H9 (cell line): ENCODE data around the gene SLC24A4. TPM values are rescaled to one million over a fixed set of nuclear protein-coding genes. Genes with fewer than 3 reads are reported as not detected.

Experiments used
- DNase-seq: peaks from one replicate; pipeline ENCODE4 v3.0.0-alpha.2; 2017
- H2AFZ ChIP-seq: one replicate; pipeline ENCODE4 v1.6.1; 2013; ENCODE audit warnings: mild to moderate bottlenecking, low read length, control low read depth, moderate library complexity
- H2AK5ac ChIP-seq: 2 replicates; pipeline ENCODE4 v1.6.1; 2013; ENCODE audit warnings: low read length, control low read depth, mixed read lengths; ENCODE audit not compliant: insufficient read length
- H2BK120ac ChIP-seq: one replicate; pipeline ENCODE4 v1.6.1; 2013; ENCODE audit warnings: low read depth, mild to moderate bottlenecking, low read length, control low read depth, inconsistent platforms; ENCODE audit not compliant: poor library complexity, severe bottlenecking
- H2BK12ac ChIP-seq: 2 replicates; pipeline ENCODE4 v1.6.1; 2013; ENCODE audit warnings: low read length, control low read depth, mixed read lengths, low read depth; ENCODE audit not compliant: insufficient read length
- H2BK15ac ChIP-seq: 2 replicates; pipeline ENCODE4 v1.6.1; 2013; ENCODE audit warnings: low read depth, low read length, control low read depth
- H2BK20ac ChIP-seq: one replicate; pipeline ENCODE4 v1.6.1; 2013; ENCODE audit warnings: low read depth, mild to moderate bottlenecking, low read length, control low read depth, inconsistent platforms; ENCODE audit not compliant: poor library complexity, severe bottlenecking
- H2BK5ac ChIP-seq: 2 replicates; pipeline ENCODE4 v1.6.1; 2013; ENCODE audit warnings: low read length, control low read depth, mixed read lengths; ENCODE audit not compliant: insufficient read length
- H3K14ac ChIP-seq: 2 replicates; pipeline ENCODE4 v1.6.1; 2013; ENCODE audit warnings: low read length, control low read depth; ENCODE audit not compliant: insufficient read depth
- H3K18ac ChIP-seq: 2 replicates; pipeline ENCODE4 v1.6.1; 2013; ENCODE audit warnings: low read depth, mild to moderate bottlenecking, mixed read lengths, low read length, control low read depth; ENCODE audit not compliant: insufficient read length
- H3K23ac ChIP-seq: 2 replicates; pipeline ENCODE4 v1.6.1; 2013; ENCODE audit warnings: low read length, control low read depth, mixed read lengths, low read depth; ENCODE audit not compliant: insufficient read length
- H3K23me2 ChIP-seq: 2 replicates; pipeline ENCODE4 v1.6.1; 2013; ENCODE audit warnings: low read depth, mild to moderate bottlenecking, mixed read lengths, low read length, control low read depth; ENCODE audit not compliant: insufficient read length, poor library complexity, severe bottlenecking
- H3K27ac ChIP-seq: 2 replicates; pipeline ENCODE4 v1.5.1; 2013; ENCODE audit warnings: low read length, control low read depth, mixed read lengths, low read depth; ENCODE audit not compliant: insufficient read length
- H3K27me3 ChIP-seq: 2 replicates; pipeline ENCODE4 v1.6.1; 2013; ENCODE audit warnings: low read length, control low read depth, inconsistent platforms; ENCODE audit not compliant: insufficient read depth
- H3K4ac ChIP-seq: 2 replicates; pipeline ENCODE4 v1.6.1; 2013; ENCODE audit warnings: low read depth, mild to moderate bottlenecking, control low read depth, inconsistent platforms, low read length, moderate library complexity
- H3K4me1 ChIP-seq: 2 replicates; pipeline ENCODE4 v1.6.1; 2013; ENCODE audit warnings: low read length, control low read depth, inconsistent platforms; ENCODE audit not compliant: insufficient read depth
- H3K4me2 ChIP-seq: 2 replicates; pipeline ENCODE4 v1.6.1; 2013; ENCODE audit warnings: low read length, control low read depth, mixed read lengths; ENCODE audit not compliant: insufficient read length, insufficient read depth
- H3K56ac ChIP-seq: 2 replicates; pipeline ENCODE4 v1.6.1; 2013; ENCODE audit warnings: low read depth, mild to moderate bottlenecking, mixed read lengths, low read length, control low read depth; ENCODE audit not compliant: insufficient read length
- H3K79me1 ChIP-seq: 2 replicates; pipeline ENCODE4 v1.6.1; 2013; ENCODE audit warnings: low read depth, mild to moderate bottlenecking, moderate library complexity, low read length, control low read depth, inconsistent platforms; ENCODE audit not compliant: insufficient read depth, poor library complexity, severe bottlenecking
- H3K79me2 ChIP-seq: 2 replicates; pipeline ENCODE4 v1.6.1; 2013; ENCODE audit warnings: low read length, control low read depth, inconsistent platforms; ENCODE audit not compliant: insufficient read depth
- H3K9ac ChIP-seq: 2 replicates; pipeline ENCODE4 v1.6.1; 2013; ENCODE audit warnings: low read length, control low read depth, mixed read lengths; ENCODE audit not compliant: insufficient read length; ENCODE audit errors: extremely low read depth
- H3K9me3 ChIP-seq: one replicate; pipeline ENCODE4 v1.6.1; 2013; ENCODE audit warnings: low read depth, low read length, inconsistent platforms; ENCODE audit not compliant: control insufficient read depth
- H3T11ph ChIP-seq: one replicate; pipeline ENCODE4 v1.6.1; 2013; ENCODE audit warnings: mild to moderate bottlenecking, low read length, control low read depth, inconsistent platforms
- H4K20me1 ChIP-seq: one replicate; pipeline ENCODE4 v1.6.1; 2013; ENCODE audit not compliant: control insufficient read depth, insufficient read length, insufficient read depth
- H4K5ac ChIP-seq: 2 replicates; pipeline ENCODE4 v1.6.1; 2013; ENCODE audit warnings: low read depth, mild to moderate bottlenecking, mixed read lengths, low read length, control low read depth; ENCODE audit not compliant: insufficient read length
- H4K8ac ChIP-seq: replicated peaks from 2 replicates; pipeline ENCODE4 v1.6.1; 2013; ENCODE audit warnings: low read length, control low read depth, mixed read lengths, low read depth; ENCODE audit not compliant: insufficient read length
- H4K91ac ChIP-seq: 2 replicates; pipeline ENCODE4 v1.6.1; 2013; ENCODE audit warnings: low read depth, mild to moderate bottlenecking, moderate library complexity, mixed read lengths, low read length, control low read depth; ENCODE audit not compliant: insufficient read length
- H3K27ac Mint-ChIP-seq, 3 experiments: 2 replicates in 2 of 3; 3 replicates in 1 of 3; pipeline ENCODE4 v1.8.0; 2020 to 2021; ENCODE audit warnings: mixed read lengths in 3 of 3, mild to moderate bottlenecking in 1 of 3, moderate library complexity in 1 of 3
- H3K27me3 Mint-ChIP-seq: 2 replicates; pipeline ENCODE4 v1.8.0; 2021; ENCODE audit warnings: low read depth, mild to moderate bottlenecking, moderate library complexity, mixed read lengths
- H3K36me3 Mint-ChIP-seq, 3 experiments: 2 replicates in 2 of 3; 3 replicates in 1 of 3; pipeline ENCODE4 v1.8.0; 2020 to 2021; ENCODE audit warnings: low read depth in 3 of 3, mixed read lengths in 3 of 3; ENCODE audit not compliant: insufficient read depth in 1 of 3
- H3K4me1 Mint-ChIP-seq, 2 experiments: 2 replicates each; pipeline ENCODE4 v1.8.0; 2020; ENCODE audit warnings: mixed read lengths in 2 of 2
- H3K4me3 Mint-ChIP-seq, 2 experiments: 2 replicates in 1 of 2; 3 replicates in 1 of 2; pipeline ENCODE4 v1.8.0; 2020 to 2021; ENCODE audit warnings: mild to moderate bottlenecking in 2 of 2, mixed read lengths in 2 of 2, moderate library complexity in 1 of 2
- H3K9me3 Mint-ChIP-seq, 2 experiments: 2 replicates in 1 of 2; 3 replicates in 1 of 2; pipeline ENCODE4 v1.8.0; 2020; ENCODE audit warnings: mild to moderate bottlenecking in 2 of 2, mixed read lengths in 2 of 2, moderate library complexity in 1 of 2
- CTCF ChIP-seq: fragments of 200-600 bp; sonication (generic); conservative IDR thresholded peaks from 3 replicates; pipeline ENCODE4 v1.8.0; 2021; ENCODE audit warnings: antibody characterized with exemption, mild to moderate bottlenecking
- WGBS: extraction: QIAGEN DNeasy Blood & Tissue Kit; methylation state at CpG from one replicate; pipeline ENCODE4 v1.1.7; 2013; ENCODE audit warnings: missing lambda C conversion rate, low lambda C conversion rate, mixed read lengths; ENCODE audit not compliant: insufficient read length; ENCODE audit errors: extremely low coverage; 5-methylcytosine and 5-hydroxymethylcytosine counted together
- total RNA-seq: library from RNA; stranded (reverse); gene quantifications from 2 replicates; pipeline ENCODE4 v1.2.1, GENCODE V29; 2021

Gene SLC24A4
- total RNA-seq, 1 experiment from 2014 or later = 0.24 TPM

- no peak overlapping the region for H3T11ph ChIP-seq
- no peaks in the 10 kb centered on the region for H3K9me3 ChIP-seq
- H3K27me3 Mint-ChIP-seq = peaks cover 1% of the 10 kb centered on the region; the same call in 1 of the 2 replicates
- no peaks in the 10 kb centered on the region for H4K20me1 ChIP-seq
- no peak overlapping the region for H2AFZ ChIP-seq
- no peaks in the 10 kb centered on the region for H3K4me1 ChIP-seq
- H3K4me1 Mint-ChIP-seq = no peaks in the 10 kb centered on the region; a peak in 1 of 4 replicates
- no CpG with 5 or more reads among the region's 7 CpGs for WGBS
- H3K23me2 ChIP-seq = no peaks in the 10 kb centered on the region
- H2AK5ac ChIP-seq = no peak overlapping the region
- no peak overlapping the region for H4K91ac ChIP-seq
- H3K56ac ChIP-seq = no peak overlapping the region
- H3K79me2 ChIP-seq = no peaks in the 10 kb centered on the region
- H2BK20ac ChIP-seq = no peak overlapping the region
- no peak overlapping the region for H2BK5ac ChIP-seq
- no peak overlapping the region for H3K4me3 Mint-ChIP-seq
- no peak overlapping the region for H2BK15ac ChIP-seq
- TF ChIP-seq CTCF = no peak
- H3K79me1 ChIP-seq = no peaks in the 10 kb centered on the region
- no peak overlapping the region for H2BK120ac ChIP-seq
- H3K18ac ChIP-seq = no peak overlapping the region
- no peak overlapping the region for H2BK12ac ChIP-seq
- H3K27me3 ChIP-seq = no peaks in the 10 kb centered on the region
- H3K27ac ChIP-seq = no peak overlapping the region
- H3K9ac ChIP-seq = no peak overlapping the region
- H3K4me2 ChIP-seq = no peak overlapping the region
- no peak overlapping the region for H4K8ac ChIP-seq
- H3K9me3 Mint-ChIP-seq = no peaks in the 10 kb centered on the region
- no peaks in the 10 kb centered on the region for H3K36me3 Mint-ChIP-seq
- H3K14ac ChIP-seq = no peak overlapping the region
- H3K27ac Mint-ChIP-seq = no peak overlapping the region
- DNase-seq = no peak
- H3K23ac ChIP-seq = no peak overlapping the region
- no peak overlapping the region for H3K4ac ChIP-seq
- no peak overlapping the region for H4K5ac ChIP-seq
These were observed 90.4 kb downstream of the SLC24A4 start for GRCh38 chr14:92413379-92413778.
